Colon (tissue), 2 donors: ENCODE measurements around the gene ICAM2.
"Not testable (repeated sequence)": the region's sequence is repeated elsewhere in the genome, so short reads cannot be mapped to it uniquely, and the experiment has no call there.

ENCODE experiments used
- FAIRE-seq: peaks from 2 replicates; lab custom pipeline; 2012; peaks lifted over from hg19 to GRCh38; lab: Jason Lieb, UNC
- donor health status: control.
- donor health status: control.

ICAM2 gene

DNA sequence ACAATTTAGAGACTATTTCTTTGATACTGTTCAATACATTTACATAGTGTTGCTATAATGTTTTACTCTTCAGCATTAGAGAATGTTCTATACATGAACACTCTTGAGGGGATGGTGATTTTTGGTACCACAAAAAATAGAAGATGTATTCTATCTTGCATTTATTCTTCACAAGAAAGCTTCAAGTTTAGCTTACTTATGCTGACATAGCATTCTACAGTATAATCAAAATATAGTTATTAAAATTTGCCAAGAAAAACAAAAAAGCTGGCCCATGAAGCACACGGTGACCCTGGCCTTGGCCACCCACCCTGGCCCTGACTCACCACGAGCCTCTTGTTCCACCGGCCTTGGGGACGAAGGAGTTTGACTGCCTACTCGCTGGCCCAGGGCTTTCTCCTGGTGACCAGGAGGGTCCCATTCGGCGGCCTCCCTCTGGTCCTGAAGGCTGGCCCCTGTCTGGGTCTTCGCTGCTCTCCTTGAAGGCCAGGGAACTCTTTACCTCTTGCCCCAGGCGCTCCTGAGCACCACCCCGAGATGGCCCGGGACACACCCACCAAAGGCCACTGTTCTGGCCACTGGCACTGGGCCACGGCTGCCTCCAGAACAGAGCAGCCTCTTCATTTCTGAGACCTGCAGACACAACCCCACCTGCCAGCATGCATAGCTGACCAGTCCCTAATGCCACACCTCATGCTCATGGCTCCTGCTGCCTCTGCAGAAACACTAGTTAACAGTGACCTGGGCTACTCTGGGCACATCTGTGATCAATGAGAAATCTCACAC is 22.5 kb upstream of the ICAM2 start:
- FAIRE-seq, result no peak

GRCh38 chr17:64041912-64042311 is 21.5 kb upstream of the ICAM2 start:
- FAIRE-seq, result no peak

- FAIRE-seq, result no peak
These were observed 19.8 kb upstream of the ICAM2 start for GRCh38 chr17:64040206-64040605.

DNA sequence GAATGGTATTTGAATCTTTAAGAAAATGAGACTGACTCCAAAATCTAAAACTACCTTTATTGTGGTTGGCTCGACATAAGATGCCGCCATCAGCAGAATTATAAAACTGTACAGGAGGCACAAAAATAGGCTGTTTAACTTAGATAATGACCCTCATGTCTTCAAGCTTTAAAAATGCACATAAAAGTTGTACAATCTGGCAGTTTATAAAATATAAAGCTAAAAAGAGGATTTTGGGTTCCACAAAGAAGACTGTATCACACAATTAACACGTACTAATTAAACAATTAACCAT is 18.6 kb upstream of the ICAM2 start:
- FAIRE-seq, result no peak

GRCh38 chr17:64038331-64039105 is 18.1 kb upstream of the ICAM2 start:
- FAIRE-seq, result no peak

DNA sequence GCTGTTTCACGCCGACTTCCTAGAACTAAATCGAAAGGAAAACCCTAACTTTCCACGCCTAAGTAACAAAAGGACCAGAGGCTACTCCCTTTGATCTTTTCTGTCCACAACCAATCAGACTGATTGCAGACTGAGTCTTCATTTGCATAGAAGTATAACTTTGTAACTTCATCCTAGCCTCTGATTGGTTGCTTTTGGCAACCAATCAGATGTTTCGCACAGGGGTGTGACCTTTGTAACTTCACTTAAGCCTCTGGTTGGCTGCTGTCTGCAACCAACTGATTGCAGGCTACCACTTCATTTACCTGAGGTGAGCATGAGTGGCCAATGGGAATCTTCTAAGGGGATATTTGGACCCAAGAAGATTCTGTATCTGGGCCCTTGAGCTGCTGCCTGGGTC is 17.4 kb upstream of the ICAM2 start:
- no peak for FAIRE-seq

- FAIRE-seq, result no peak
These were observed 16.7 kb upstream of the ICAM2 start for GRCh38 chr17:64037180-64037579.

DNA sequence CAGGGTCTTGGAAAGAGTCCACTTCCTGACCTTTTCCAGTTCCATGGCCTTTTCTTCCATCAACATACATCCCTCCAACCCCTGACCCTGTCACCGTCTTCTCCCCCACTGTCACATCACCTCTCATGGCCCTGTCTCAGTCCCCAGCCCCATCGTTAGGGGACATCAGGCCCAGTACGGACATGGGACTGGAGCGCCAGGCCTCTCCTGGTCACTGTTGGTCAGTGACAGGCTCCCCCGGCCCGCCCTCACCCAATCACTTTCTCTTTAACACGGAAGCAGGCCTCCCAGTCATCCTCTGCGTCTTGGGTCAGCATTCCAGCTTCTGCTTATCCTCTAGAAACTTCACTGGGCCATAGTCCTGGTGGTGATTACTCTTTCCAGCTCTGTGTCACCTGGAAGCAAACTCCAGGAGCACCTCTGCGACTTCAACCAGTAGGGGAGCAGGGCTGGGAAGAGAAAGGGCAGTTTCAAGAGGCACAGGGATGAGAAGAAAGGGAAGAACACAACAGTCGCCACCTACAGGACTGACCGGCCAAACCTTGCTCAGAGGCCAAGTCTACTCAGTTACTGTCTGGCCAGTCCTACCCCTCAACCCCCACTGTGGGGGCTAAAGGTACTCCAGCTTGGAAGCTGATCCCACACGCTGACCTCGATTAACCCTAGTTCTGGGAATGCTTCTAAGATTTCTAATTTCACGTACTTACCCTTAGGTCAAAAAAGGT is 15.9 kb upstream of the ICAM2 start:
- FAIRE-seq, result no peak

DNA sequence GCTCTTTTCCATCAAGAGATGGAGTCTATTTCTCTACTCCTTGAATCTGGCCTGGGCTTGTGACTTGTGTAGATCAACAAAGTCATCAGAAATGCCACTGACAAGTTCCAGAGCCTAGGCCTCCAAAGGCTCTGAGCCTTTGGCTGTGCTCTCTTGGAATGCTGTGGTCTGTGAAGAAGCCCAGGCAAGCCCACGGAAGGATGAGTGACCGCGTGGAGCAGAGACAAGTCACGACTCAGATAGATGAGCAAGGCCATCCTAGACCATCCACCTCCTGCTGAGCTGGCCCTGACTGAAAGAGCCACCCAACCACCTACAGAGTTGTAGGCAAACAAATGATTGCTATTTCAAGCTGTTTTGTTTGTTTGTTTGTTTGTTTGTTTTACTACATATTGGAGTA is 11.6 kb upstream of the ICAM2 start:
- no peak for FAIRE-seq

GRCh38 chr17:64028874-64029464 is 8.5 kb upstream of the ICAM2 start:
- FAIRE-seq, result no peak

GRCh38 chr17:64025732-64026294 is 5.4 kb upstream of the ICAM2 start:
- no peak for FAIRE-seq

- FAIRE-seq, result no peak
These were observed 4.6 kb upstream of the ICAM2 start for GRCh38 chr17:64024781-64025731.

DNA sequence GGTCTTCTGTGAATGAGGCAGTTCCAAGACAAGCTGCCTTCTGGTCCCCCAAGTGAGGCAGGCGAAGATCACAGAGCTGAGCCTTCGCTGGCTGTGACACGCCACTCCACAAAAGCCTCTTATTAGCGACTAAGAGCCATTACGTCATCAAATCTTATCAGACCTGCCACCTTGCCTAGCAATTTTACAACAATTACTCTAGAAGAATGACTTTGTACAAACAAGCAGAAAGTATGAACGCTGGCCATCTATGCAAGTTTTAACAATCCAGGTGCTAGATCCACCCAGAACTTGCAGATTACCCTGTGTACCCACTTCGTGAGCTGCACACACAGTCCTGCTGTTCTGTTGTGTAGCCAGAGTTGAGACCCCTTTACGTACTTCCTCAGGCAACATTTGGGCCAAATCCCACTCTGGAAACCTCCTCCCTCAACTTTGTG is 3.8 kb upstream of the ICAM2 start:
- FAIRE-seq, result no peak

GRCh38 chr17:64022611-64023063 is 2.2 kb upstream of the ICAM2 start:
- no peak for FAIRE-seq

GRCh38 chr17:64019551-64019961 is 877 bp downstream of the ICAM2 start:
- not testable (repeated sequence) for FAIRE-seq

DNA sequence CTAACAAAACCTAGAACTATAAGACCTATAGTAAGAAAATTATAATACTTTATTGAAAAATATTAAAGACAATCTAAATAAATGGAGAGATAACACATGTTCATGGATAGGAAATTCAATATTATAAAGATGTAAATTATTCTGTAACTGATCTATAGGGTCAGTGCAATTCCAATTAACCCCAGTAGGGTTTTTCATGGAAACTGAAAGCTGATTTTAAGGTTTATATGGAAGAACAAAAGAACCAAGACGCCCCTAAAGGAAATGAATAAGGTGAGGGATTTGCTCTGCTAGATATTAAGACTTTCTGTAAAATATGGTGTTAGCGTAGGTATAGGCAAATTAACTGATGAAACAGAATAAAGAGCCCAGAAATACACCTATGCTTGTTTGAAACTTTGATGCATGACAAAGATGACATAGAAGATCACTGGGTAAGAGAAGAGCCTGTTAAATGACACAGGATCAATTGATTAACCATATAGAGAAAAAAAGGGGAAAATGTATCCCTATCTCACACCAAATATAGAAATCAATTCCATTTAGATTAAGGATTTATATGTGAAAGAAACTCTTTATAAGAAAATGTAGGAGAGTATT is 3.0 kb downstream of the ICAM2 start:
- FAIRE-seq, result no peak

DNA sequence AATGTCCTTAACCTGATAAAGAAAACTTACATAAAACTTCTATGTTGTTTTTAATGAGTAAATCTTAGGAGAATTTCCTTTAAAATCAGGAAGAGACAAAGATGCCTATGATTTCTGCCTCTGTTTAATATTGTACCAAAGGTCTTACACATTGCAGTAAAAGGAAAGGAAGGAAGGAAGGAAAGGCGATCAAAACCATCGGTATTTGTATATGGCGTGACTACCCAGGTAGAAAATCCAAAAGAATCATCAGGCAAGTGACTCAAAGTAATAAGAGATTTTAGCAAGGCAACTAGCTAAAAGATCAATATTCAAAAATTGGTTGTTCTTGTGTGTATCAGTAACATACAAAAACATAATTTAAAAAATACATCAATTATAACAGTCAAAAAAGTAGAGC is 3.5 kb downstream of the ICAM2 start:
- no peak for FAIRE-seq

DNA sequence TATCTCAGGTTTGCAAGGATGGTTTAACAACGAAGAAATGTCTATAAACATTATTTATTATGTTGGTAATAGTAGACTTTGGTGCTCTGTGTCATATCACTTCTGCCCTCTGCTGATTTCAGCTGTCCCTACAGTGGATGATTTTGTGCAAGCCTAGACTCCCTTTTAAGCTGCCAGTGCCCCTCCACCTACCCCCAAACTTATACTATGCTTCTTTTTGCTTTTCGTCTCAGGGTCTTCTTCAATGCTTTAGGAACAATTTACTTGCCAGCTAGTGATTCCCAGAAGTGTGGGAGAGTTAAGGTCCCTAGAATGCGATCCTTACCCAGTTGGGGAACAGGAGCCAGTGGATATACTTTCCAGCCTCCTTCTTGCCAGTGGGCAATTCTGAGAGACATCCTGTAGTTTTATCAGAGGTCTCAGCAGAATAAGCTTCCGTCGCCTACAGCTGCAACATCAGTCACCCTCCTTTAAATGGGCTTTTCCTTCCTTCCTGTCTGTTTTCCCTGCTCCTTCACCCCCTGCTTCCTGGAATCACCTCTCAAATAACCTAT is 4.1 kb downstream of the ICAM2 start:
- no peak for FAIRE-seq

DNA sequence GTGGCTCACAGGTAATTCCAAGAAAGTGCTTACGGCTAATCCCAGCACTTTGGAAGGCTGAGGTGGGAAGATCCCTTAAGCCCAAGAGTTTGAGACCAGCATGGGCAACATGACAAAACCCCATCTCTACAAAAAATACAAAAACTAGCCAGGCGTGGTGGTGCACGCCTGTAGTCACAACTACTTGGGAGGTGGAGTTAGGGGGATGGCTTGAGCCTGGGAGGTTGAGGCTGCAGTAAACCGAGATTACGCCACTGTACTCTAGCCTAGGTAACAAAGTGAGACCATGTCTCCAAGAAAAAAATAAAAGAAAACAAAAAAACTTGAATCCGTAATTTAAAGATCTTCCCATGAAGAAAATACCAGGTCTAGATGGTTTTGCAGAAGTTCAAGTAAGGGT is 5.0 kb downstream of the ICAM2 start:
- no peak for FAIRE-seq
